Parathyroid adenoma (tissue), 2 donors: Measurements from ENCODE around the gene GDF10.

Experiments
- H2AFZ ChIP-seq: fragments of 300-600 bp; sonication (generic); one replicate; pipeline ENCODE4 v1.7.0; 2017; ENCODE audit warnings: antibody characterized with exemption, mild to moderate bottlenecking
- H3K27ac ChIP-seq: fragments of 300-600 bp; sonication (generic); one replicate; pipeline ENCODE4 v1.7.0; 2017
- H3K27me3 ChIP-seq: fragments of 300-600 bp; sonication (generic); one replicate; pipeline ENCODE4 v1.7.0; 2017; ENCODE audit warnings: low read length; ENCODE audit not compliant: control insufficient read depth, insufficient read depth
- H3K36me3 ChIP-seq: fragments of 300-600 bp; sonication (generic); one replicate; pipeline ENCODE4 v1.7.0; 2017; ENCODE audit warnings: low read length; ENCODE audit not compliant: control insufficient read depth, insufficient read depth
- H3K4me1 ChIP-seq: fragments of 300-600 bp; sonication (generic); one replicate; pipeline ENCODE4 v1.7.0; 2017; ENCODE audit warnings: control low read depth
- H3K4me2 ChIP-seq: fragments of 300-600 bp; sonication (generic); one replicate; pipeline ENCODE4 v1.7.0; 2017; ENCODE audit warnings: low read length
- H3K4me3 ChIP-seq: fragments of 300-600 bp; sonication (generic); one replicate; pipeline ENCODE4 v1.7.0; 2017; ENCODE audit warnings: low read depth, low read length
- H3K79me2 ChIP-seq: fragments of 300-600 bp; sonication (generic); one replicate; pipeline ENCODE4 v1.7.0; 2017; ENCODE audit warnings: control low read depth
- H3K9ac ChIP-seq: fragments of 300-600 bp; sonication (generic); one replicate; pipeline ENCODE4 v1.7.0; 2017; ENCODE audit warnings: mild to moderate bottlenecking
- H3K9me3 ChIP-seq: fragments of 300-600 bp; sonication (generic); one replicate; pipeline ENCODE4 v1.7.0; 2017; ENCODE audit warnings: low read length; ENCODE audit not compliant: control insufficient read depth
- CTCF ChIP-seq: fragments of 300-600 bp; sonication (generic); IDR thresholded peaks from one replicate; pipeline ENCODE4 v1.7.0; 2017; ENCODE audit warnings: antibody characterized with exemption, mild to moderate bottlenecking
- donor health status: primary hyperparathyroidism.

GDF10 gene

GRCh38 chr10:47331954-47332353, 32.0 kb downstream of the GDF10 start:
- no peaks in the 10 kb centered on the region for H3K27me3 ChIP-seq
- no peak overlapping the region for H2AFZ ChIP-seq
- H3K4me3 ChIP-seq, result no peak overlapping the region
- H3K27ac ChIP-seq, result no peak overlapping the region
- H3K4me2 ChIP-seq, result no peak overlapping the region
- no peaks in the 10 kb centered on the region for H3K36me3 ChIP-seq
- no peak overlapping the region for H3K9ac ChIP-seq
- no peaks in the 10 kb centered on the region for H3K9me3 ChIP-seq
- no peaks in the 10 kb centered on the region for H3K79me2 ChIP-seq
- H3K4me1 ChIP-seq, result no peaks in the 10 kb centered on the region
- TF ChIP-seq CTCF, result no peak

GRCh38 chr10:47332371-47332770, 32.4 kb downstream of the GDF10 start:
- no peaks in the 10 kb centered on the region for H3K4me1 ChIP-seq
- no peaks in the 10 kb centered on the region for H3K9me3 ChIP-seq
- no peak for TF ChIP-seq CTCF
- no peak overlapping the region for H3K4me3 ChIP-seq
- no peaks in the 10 kb centered on the region for H3K36me3 ChIP-seq
- no peaks in the 10 kb centered on the region for H3K79me2 ChIP-seq
- no peak overlapping the region for H3K27ac ChIP-seq
- H3K27me3 ChIP-seq, result no peaks in the 10 kb centered on the region
- no peak overlapping the region for H2AFZ ChIP-seq
- H3K9ac ChIP-seq, result no peak overlapping the region
- no peak overlapping the region for H3K4me2 ChIP-seq

- H3K9me3 ChIP-seq, result no peaks in the 10 kb centered on the region
- H2AFZ ChIP-seq, result no peak overlapping the region
- H3K27me3 ChIP-seq, result no peaks in the 10 kb centered on the region
- no peak overlapping the region for H3K4me2 ChIP-seq
- H3K4me3 ChIP-seq, result no peak overlapping the region
- no peak overlapping the region for H3K9ac ChIP-seq
- TF ChIP-seq CTCF, result no peak
- no peaks in the 10 kb centered on the region for H3K4me1 ChIP-seq
- H3K79me2 ChIP-seq, result no peaks in the 10 kb centered on the region
- no peak overlapping the region for H3K27ac ChIP-seq
- no peaks in the 10 kb centered on the region for H3K36me3 ChIP-seq
Measured at GRCh38 chr10:47332946-47333345, 32.9 kb downstream of the GDF10 start.

GRCh38 chr10:47333532-47333931, 33.5 kb downstream of the GDF10 start:
- Histone ChIP-seq H3K4me1 (no peaks in the 10 kb centered on the region), H2AFZ (no peak overlapping the region), H3K27ac (no peak overlapping the region), H3K4me2 (no peak overlapping the region), H3K9ac (no peak overlapping the region), H3K79me2 (no peaks in the 10 kb centered on the region), H3K9me3 (no peaks in the 10 kb centered on the region), H3K4me3 (no peak overlapping the region), H3K27me3 (no peaks in the 10 kb centered on the region), H3K36me3 (no peaks in the 10 kb centered on the region)
- TF ChIP-seq CTCF, result no peak

GRCh38 chr10:47334466-47335295, 34.7 kb downstream of the GDF10 start:
- Histone ChIP-seq H3K4me1 (no peaks in the 10 kb centered on the region), H3K27me3 (no peaks in the 10 kb centered on the region), H3K4me3 (no peak overlapping the region), H3K9ac (no peak overlapping the region), H2AFZ (no peak overlapping the region), H3K9me3 (no peaks in the 10 kb centered on the region), H3K4me2 (no peak overlapping the region), H3K27ac (no peak overlapping the region), H3K36me3 (no peaks in the 10 kb centered on the region), H3K79me2 (no peaks in the 10 kb centered on the region)
- TF ChIP-seq CTCF, result no peak
